A673 (cell line): ENCODE results near the gene TOR2A.

Experiments used
- CTCF ChIP-seq: fragments of 300-800, 200-600 bp; sonication (generic); conservative IDR thresholded peaks from 2 replicates; pipeline ENCODE4 v1.5.1; 2017; ENCODE audit warnings: low read depth, mild to moderate bottlenecking, antibody characterized with exemption, low read length, moderate library complexity, mixed read lengths
- EZH2 ChIP-seq: fragments of 200-600 bp; sonication (generic); IDR thresholded peaks from 2 replicates; pipeline ENCODE4 v1.6.1; 2017; ENCODE audit warnings: borderline replicate concordance, low read depth, mild to moderate bottlenecking, mixed read lengths, antibody characterized with exemption, low read length; ENCODE audit not compliant: poor library complexity, severe bottlenecking

GRCh38 chr9:127781806-127782205, 46.7 kb upstream of the TOR2A start:
- TF ChIP-seq EZH2, result no peak
- no peak for TF ChIP-seq CTCF
